ENCODE data around the gene LRRC30. TPM values are rescaled to one million over a fixed set of nuclear protein-coding genes. Genes with fewer than 3 reads are reported as not detected.

LRRC30 gene
- polyA plus RNA-seq, 1 donor (not counting 4 experiments of a cell fraction or from before 2014, with no cell fraction given) = not detected

DNA sequence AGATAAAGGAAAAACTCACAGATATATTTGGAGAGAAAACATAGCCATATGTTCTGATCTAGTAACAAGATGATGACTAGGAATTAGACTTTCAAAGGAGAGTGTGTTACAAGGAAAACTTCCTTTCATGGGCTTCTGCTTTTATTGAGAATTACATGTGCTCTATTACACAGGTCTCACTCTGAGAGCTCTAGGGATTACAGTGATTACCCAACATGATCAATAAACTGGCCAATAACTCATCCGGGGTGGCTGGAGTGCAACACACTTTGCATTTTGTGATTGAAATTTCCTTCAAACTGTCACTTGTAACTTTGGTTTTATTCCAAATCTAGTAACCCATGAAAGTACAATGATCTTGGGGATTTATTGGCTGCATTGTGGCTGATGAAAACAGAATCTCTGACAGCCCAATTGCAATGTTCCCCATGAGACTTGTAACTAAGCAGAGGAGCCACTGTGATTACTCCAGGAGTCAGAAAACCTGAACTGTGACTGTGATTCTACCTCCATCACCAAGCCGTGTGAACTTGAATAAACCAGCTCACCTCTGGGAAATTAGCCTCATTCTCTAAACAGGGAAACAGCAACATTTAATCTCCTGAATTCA, 40.2 kb upstream of the LRRC30 start:
- Histone ChIP-seq H3K4me2 (ENCODE audit: control insufficient read depth, extremely low read depth, insufficient read depth, low read depth, low read length) (no peak overlapping the region), H3K9ac (ENCODE audit: control insufficient read depth, extremely low read depth, insufficient read depth, low read length) (no peak overlapping the region), H3K27ac (ENCODE audit: control insufficient read depth, insufficient read depth, low read length) (no peak overlapping the region), H2AFZ (ENCODE audit: control insufficient read depth, low read length) (no peak overlapping the region), H3K4me1 (ENCODE audit: control insufficient read depth, extremely low read depth, insufficient read depth, low read length) (no peaks in the 10 kb centered on the region), H3K79me2 (ENCODE audit: control insufficient read depth, insufficient read depth, low read length) (no peaks in the 10 kb centered on the region), H3K9me3 (ENCODE audit: control insufficient read depth, low read depth, low read length) (no peaks in the 10 kb centered on the region), H3K36me3 (ENCODE audit: control insufficient read depth in 2 of 2, extremely low read depth in 1 of 2, insufficient read depth in 2 of 2, low read length in 2 of 2) (no peaks in the 10 kb centered on the region), H4K20me1 (ENCODE audit: control insufficient read depth, extremely low read depth, insufficient read depth, low read length) (no peaks in the 10 kb centered on the region), H3K9me1 (ENCODE audit: control insufficient read depth, extremely low read depth, insufficient read depth, low read length) (no peaks in the 10 kb centered on the region), H3K27me3 (ENCODE audit: control insufficient read depth, extremely low read depth, insufficient read depth, low read length) (no peaks in the 10 kb centered on the region), H3K4me3 (ENCODE audit: control insufficient read depth in 2 of 3, extremely low read depth in 1 of 3, insufficient read depth in 2 of 3, low read depth in 1 of 3, low read length in 3 of 3) (no peak overlapping the region)
- TF ChIP-seq EZH2 (IDR thresholded peaks at IDR 0.05; ENCODE audit: low read length) = no peak
- TF ChIP-seq, protein P1, sequence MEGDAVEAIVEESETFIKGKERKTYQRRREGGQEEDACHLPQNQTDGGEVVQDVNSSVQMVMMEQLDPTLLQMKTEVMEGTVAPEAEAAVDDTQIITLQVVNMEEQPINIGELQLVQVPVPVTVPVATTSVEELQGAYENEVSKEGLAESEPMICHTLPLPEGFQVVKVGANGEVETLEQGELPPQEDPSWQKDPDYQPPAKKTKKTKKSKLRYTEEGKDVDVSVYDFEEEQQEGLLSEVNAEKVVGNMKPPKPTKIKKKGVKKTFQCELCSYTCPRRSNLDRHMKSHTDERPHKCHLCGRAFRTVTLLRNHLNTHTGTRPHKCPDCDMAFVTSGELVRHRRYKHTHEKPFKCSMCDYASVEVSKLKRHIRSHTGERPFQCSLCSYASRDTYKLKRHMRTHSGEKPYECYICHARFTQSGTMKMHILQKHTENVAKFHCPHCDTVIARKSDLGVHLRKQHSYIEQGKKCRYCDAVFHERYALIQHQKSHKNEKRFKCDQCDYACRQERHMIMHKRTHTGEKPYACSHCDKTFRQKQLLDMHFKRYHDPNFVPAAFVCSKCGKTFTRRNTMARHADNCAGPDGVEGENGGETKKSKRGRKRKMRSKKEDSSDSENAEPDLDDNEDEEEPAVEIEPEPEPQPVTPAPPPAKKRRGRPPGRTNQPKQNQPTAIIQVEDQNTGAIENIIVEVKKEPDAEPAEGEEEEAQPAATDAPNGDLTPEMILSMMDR (optimal IDR thresholded peaks at IDR 0.05 in 1 of 3, IDR thresholded peaks at IDR 0.05 in 1 of 3, conservative IDR thresholded peaks at IDR 0.05 in 1 of 3; ENCODE audit: extremely low read depth in 1 of 3, insufficient read depth in 2 of 3, low read length in 3 of 3) = no peak
- dilution Hi-C loops (cut with MboI; ENCODE audit: extremely low pct_ligation_motif_present, low sequenced_read_pairs) = loop anchor here (25.0 kb wide), 1 partner anchor 153 kb away; no protein-coding TSS in a partner anchor
- FAIRE-seq = no peak
- DNase-seq (ENCODE audit: low read depth, low spot score) = no peak

GRCh38 chr18:7191736-7192135, 39.2 kb upstream of the LRRC30 start:
- Histone ChIP-seq H2AFZ (ENCODE audit: control insufficient read depth, low read length) (no peak overlapping the region), H3K4me2 (ENCODE audit: control insufficient read depth, extremely low read depth, insufficient read depth, low read depth, low read length) (no peak overlapping the region), H3K9ac (ENCODE audit: control insufficient read depth, extremely low read depth, insufficient read depth, low read length) (no peak overlapping the region), H3K79me2 (ENCODE audit: control insufficient read depth, insufficient read depth, low read length) (no peaks in the 10 kb centered on the region), H3K9me3 (ENCODE audit: control insufficient read depth, low read depth, low read length) (no peaks in the 10 kb centered on the region), H3K4me1 (ENCODE audit: control insufficient read depth, extremely low read depth, insufficient read depth, low read length) (no peaks in the 10 kb centered on the region), H3K4me3 (ENCODE audit: control insufficient read depth in 2 of 3, extremely low read depth in 1 of 3, insufficient read depth in 2 of 3, low read depth in 1 of 3, low read length in 3 of 3) (no peak overlapping the region), H3K27ac (ENCODE audit: control insufficient read depth, insufficient read depth, low read length) (no peak overlapping the region), H4K20me1 (ENCODE audit: control insufficient read depth, extremely low read depth, insufficient read depth, low read length) (no peaks in the 10 kb centered on the region), H3K27me3 (ENCODE audit: control insufficient read depth, extremely low read depth, insufficient read depth, low read length) (no peaks in the 10 kb centered on the region), H3K9me1 (ENCODE audit: control insufficient read depth, extremely low read depth, insufficient read depth, low read length) (no peaks in the 10 kb centered on the region), H3K36me3 (ENCODE audit: control insufficient read depth in 2 of 2, extremely low read depth in 1 of 2, insufficient read depth in 2 of 2, low read length in 2 of 2) (no peaks in the 10 kb centered on the region)
- no peak for DNase-seq (ENCODE audit: low read depth, low spot score)
- dilution Hi-C loops (cut with MboI; ENCODE audit: extremely low pct_ligation_motif_present, low sequenced_read_pairs) = loop anchor here (25.0 kb wide), 1 partner anchor 154 kb away; no protein-coding TSS in a partner anchor
- TF ChIP-seq, protein P1 (optimal IDR thresholded peaks at IDR 0.05 in 1 of 3, IDR thresholded peaks at IDR 0.05 in 1 of 3, conservative IDR thresholded peaks at IDR 0.05 in 1 of 3; ENCODE audit: extremely low read depth in 1 of 3, insufficient read depth in 2 of 3, low read length in 3 of 3) = no peak
- TF ChIP-seq EZH2 (IDR thresholded peaks at IDR 0.05; ENCODE audit: low read length) = no peak
- FAIRE-seq = no peak

All from keratinocyte (primary cell).